HS-5 (cell line): Measurements from ENCODE around the gene AKNA.

Experiments
- DNase-seq: peaks from one replicate; pipeline ENCODE4 v3.0.0-alpha.2; 2012; ENCODE audit warnings: low read depth

Gene AKNA

GRCh38 chr9:114319147-114319546 lies 68.6 kb downstream of the AKNA start:
- DNase-seq, result no peak

GRCh38 chr9:114318416-114318815 lies 69.4 kb downstream of the AKNA start:
- no peak for DNase-seq

DNA sequence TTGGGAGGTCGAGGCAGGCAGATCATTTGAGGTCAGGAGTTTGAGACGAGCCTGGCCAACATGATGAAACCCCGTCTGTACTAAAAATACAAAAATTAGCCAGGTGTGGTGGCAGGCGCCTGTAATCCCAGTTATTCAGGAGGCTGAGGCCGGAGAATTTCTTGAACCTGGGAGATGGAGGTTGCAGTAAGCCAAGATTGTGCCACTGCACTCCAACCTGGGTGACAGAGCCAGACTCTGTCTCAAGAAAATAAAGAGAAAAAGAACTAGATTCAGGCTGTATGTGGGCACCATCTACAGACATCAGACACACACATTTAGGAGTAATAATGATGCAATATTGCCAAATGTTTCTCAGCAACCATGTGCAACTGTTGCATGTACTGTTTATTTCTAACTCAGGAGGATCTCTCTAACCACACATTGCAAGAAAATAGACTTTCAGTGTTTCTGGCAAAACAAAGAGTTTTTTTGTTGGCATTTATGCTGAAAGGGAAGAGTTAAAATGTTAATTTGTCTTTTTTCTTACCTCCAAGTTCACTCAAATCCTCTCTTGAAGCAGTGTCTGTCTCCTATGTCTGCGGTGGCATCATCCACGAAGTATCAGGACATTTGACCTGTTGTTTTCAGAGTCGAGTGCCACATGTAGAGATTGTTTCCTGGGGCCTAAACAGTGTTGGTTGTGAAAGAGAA lies 70.0 kb downstream of the AKNA start:
- no peak for DNase-seq

- DNase-seq, result no peak
Observed at GRCh38 chr9:114316605-114317230, 71.1 kb downstream of the AKNA start.

GRCh38 chr9:114315723-114316363 lies 71.9 kb downstream of the AKNA start:
- DNase-seq, result no peak

GRCh38 chr9:114314881-114315722 lies 72.7 kb downstream of the AKNA start:
- no peak for DNase-seq

GRCh38 chr9:114314256-114314867 lies 73.4 kb downstream of the AKNA start:
- no peak for DNase-seq

DNA sequence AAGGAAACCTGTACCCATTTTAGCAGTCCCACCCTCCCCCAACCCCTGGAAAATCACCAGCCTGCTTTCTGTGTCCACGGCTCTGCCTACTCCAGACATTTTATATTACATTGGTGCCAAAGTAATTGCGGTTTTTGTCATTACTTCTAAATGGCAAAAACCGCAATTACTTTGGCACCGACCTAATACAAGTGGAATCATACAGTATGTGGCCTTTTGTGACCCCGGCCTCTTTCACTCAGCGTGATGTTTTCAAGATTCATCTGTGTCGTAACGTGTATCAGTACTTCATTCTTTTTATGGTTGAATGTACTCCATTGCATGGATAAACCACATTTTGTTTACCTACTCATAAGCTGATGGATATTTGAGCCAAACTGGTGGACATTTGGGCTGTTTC lies 74.6 kb downstream of the AKNA start:
- no peak for DNase-seq

DNA sequence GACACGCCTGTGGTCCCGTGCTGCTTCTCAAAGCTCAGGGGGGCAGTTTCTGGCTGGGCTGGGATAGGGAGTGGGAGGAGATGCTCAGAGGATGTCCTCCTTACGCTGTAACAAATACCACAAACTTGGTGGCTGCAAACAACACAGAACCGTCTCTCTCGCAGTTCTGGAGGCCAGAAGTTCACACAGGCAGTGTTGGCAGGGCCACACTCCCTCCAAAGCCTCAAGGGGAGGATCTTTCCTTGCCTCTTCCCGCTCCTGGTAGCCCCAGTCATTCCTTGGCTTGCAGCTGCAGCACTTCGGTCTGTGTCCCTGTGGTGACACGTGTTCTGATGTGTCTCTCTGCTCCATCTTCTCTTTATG lies 75.3 kb downstream of the AKNA start:
- DNase-seq, result no peak

DNA sequence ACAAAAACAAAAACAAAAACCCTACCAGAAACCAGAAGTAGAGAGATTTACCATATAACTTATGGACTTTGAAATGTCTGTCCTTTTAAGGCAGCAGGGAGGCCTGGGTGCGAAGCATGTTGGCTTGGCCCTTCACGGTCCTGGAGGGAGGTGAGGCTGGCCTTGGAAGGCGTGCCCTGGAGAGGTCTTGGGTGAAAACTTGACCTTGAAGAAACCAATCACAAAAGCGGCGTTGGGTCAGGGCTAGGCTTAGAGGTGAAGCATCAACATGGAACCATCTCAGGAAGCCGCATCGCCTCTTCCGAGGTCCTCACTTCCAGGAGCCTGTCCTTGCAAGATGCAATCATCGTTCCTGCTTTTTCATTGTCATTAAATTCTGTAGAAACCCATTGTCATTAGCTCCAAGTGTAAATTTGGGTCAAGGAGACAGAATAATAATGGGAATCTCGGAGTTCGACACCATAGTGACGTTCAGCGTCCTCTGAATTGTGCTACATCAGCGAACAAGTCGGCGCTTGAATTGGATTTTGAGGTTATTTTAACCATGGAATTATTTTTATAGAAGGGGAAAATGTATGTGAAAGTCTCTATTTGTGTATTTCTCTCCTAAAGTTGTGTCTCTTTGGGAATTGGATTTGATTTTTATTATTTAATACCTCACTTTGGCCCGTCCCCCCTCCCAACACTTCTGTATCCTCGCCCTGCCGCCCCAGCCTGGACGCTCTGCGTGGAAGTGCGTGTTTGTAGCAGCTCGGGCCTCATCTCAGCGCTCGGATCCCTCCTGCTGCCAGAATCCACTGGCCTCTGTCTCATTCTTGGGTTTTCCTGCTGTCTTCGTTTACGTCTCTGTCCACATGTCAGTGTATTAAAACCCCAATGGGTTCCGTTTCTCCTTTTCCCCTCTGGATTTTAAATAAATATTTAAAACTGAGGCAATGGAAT lies 75.9 kb downstream of the AKNA start:
- DNase-seq, result no peak

DNA sequence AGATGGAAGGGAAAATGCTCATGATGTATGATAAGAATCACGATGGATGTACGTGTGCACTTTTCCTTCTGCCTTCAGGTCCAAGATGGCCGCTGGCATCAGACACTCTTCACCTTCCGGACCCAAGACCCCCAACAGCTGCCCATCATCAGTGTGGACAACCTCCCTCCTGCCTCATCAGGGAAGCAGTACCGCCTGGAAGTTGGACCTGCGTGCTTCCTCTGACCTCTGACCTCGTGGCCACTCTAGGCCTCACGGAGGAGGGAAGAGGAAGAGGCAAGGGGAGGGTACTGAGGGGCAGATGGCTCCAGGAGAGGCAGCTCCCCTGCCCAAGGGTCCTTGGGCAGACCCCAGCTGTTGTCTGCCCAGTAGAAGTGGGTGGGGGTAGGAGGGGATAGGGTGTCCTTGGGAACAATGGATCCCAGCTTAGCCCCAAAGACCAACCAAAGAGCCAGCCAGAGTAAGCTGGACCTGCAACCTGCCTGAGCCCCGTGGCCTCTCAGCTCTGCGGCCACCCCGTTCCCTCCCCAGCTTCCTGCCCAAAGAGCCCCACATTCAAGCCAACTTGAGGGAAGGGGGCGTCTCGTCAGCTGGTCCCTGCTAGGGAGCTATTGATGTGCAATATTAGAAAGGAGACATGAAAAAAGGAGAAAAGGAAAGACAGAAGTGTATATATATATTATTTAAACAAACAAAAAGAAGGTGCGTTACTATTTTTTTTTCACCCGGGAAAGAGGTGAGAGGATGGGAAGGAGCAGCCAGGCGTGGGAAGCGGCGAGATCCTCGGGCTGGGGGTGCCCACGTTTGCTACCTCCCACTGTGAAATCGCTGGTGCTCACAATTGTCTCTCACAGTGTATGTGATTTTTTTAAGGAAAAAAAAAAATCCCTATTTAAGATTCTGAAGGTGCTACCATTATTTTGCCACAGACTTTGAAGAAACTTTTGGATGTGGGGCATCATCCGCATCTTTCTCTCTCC lies 77.0 kb downstream of the AKNA start:
- DNase-seq, result no peak

DNA sequence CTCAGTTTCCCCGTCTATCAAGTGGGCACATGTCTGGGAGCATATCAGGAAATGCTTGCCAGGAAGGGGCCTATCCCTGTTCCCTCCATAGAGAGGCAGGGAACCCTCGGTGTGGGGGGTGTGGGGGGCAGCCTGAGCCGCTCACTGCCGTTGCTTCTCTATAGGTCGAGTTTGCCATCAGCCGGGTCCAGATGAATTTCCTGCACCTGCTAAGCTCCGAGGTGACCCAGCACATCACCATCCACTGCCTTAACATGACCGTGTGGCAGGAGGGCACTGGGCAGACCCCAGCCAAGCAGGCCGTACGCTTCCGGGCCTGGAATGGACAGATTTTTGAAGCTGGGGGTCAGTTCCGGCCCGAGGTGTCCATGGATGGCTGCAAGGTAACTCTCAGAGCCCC lies 78.7 kb downstream of the AKNA start:
- DNase-seq, result no peak

DNA sequence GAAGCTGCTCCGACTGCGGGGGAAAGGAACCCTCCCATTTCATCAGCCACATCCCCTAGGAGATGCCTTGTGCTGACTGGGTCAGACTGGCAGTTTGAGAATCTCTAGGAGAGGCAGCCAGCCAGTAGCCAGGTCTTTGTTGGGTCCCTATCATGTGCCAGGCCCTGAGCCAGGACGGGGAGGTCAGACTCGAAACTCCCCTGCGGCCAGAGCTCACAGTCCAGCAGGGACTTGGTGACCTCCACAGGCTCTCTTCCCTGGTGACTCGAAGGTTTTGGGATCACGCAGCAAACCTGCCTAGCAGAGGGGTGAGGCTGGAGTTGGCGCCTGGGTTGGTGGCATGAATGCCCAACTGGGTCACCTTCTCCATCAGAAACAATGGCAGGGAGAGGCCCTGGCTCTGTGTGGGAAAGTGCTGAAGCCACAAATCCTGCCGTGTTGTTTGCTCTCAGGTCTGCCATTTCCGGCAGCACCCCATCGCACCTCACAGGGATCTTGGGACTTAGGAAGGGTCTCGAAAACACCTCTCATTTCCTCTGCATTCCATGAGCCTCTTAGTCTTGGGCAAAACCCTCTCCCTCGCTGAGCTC lies 79.3 kb downstream of the AKNA start:
- DNase-seq, result no peak

- no peak for DNase-seq
Observed at GRCh38 chr9:114307899-114308267, 79.9 kb downstream of the AKNA start.

DNA sequence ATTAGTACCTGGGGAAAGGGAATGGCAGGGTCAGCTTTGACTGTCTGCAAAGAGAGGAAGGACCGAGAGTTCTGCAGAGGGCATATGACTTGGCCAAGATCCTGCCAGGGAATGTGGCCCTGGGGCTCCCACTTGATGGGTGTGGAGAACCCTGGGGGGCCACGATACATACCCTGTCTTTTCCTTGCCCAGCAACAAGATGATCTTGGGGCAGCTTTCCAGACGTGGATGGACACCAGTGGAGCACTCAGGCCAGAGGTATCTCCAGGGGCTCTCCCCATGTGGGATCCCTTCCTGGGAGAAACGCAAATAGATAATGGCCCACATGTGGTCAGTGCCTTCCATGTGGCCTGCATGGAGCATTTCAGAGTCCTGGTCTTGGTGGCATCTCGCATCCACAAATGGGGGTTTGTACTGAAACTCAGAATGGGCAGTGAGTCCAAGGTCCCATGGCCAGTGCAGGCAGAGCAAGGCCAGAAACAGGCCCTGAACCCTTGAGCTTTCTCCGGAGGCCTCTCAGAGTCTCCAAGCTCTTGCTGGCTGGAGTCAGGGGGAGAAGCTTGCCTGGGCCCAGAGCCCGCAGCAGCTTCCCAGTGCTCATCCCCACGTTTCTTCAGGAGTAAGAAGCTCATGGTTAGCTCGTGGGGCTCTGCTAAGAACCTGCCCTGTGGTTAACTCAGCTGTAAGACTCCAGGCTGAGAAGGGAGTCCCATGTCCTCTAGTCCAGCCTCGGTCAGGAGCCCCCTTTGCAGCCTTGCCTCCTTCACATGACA lies 83.2 kb downstream of the AKNA start:
- no peak for DNase-seq

- no peak for DNase-seq
Observed at GRCh38 chr9:114303977-114304376, 83.8 kb downstream of the AKNA start.

- DNase-seq, result no peak
Observed at GRCh38 chr9:114303571-114303970, 84.2 kb downstream of the AKNA start.

DNA sequence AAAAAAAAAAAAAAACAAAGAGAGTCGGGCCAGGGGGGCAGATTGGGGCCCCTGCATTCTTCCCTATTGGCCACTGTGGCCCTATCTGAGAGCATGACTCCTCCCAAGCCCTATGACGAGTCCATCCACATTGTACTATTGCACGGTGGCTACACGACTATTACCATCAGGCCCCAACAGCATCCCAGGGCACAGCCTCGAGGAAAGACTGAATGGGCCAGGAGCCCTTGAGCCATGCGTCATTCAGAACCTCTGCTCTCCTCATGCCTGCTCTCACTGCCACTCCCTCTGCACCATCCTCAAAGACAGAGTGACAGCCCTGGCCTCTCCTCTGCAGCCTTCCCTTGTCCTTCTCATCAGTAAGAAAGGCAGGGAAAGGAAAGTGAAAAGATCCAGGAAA lies 85.1 kb downstream of the AKNA start:
- no peak for DNase-seq
